C4-2B (cell line): Measurements from ENCODE around the gene DDX1.

ENCODE experiments used
- CTCF ChIP-seq: fragments of 450-650 bp; conservative IDR thresholded peaks from 2 replicates; pipeline ENCODE4 v1.5.1; 2017; ENCODE audit warnings: mild to moderate bottlenecking
- ZFX ChIP-seq: fragments of 450-650 bp; IDR thresholded peaks from 2 replicates; pipeline ENCODE4 v1.6.1; 2017

- TF ChIP-seq CTCF (no peak), ZFX (no peak)
Measured at GRCh38 chr2:15623898-15624541, 32.4 kb downstream of the DDX1 start.
